ENCODE data around the gene MYMX.
"Not testable (repeated sequence)": the region's sequence is repeated elsewhere in the genome, so short reads cannot be mapped to it uniquely, and the experiment has no call there.

The MYMX gene

GRCh38 chr6:44228433-44228832 is 11.7 kb downstream of the MYMX start:
- H3K4me3 ChIP-seq (replicated peaks; ENCODE audit: low read depth, low read length) = no peak overlapping the region
- no peak for TF ChIP-seq CTCF (IDR thresholded peaks at IDR 0.05; ENCODE audit: low read depth, low read length, missing control alignments)
- DNase-seq (ENCODE audit: extremely low read depth, low read depth) = no peak

- TF ChIP-seq CTCF (IDR thresholded peaks at IDR 0.05; ENCODE audit: low read depth, low read length, missing control alignments) = no peak
- DNase-seq (ENCODE audit: extremely low read depth, low read depth) = no peak
- no peak overlapping the region for H3K4me3 ChIP-seq (replicated peaks; ENCODE audit: low read depth, low read length)
These were observed 12.1 kb downstream of the MYMX start for GRCh38 chr6:44228836-44229235.

GRCh38 chr6:44229376-44230033 is 12.8 kb downstream of the MYMX start:
- no peak overlapping the region for H3K4me3 ChIP-seq (replicated peaks; ENCODE audit: low read depth, low read length)
- no peak for TF ChIP-seq CTCF (IDR thresholded peaks at IDR 0.05; ENCODE audit: low read depth, low read length, missing control alignments)
- no peak for DNase-seq (ENCODE audit: extremely low read depth, low read depth)

- H3K4me3 ChIP-seq (replicated peaks; ENCODE audit: low read depth, low read length) = no peak overlapping the region
- DNase-seq (ENCODE audit: extremely low read depth, low read depth) = no peak
- TF ChIP-seq CTCF (IDR thresholded peaks at IDR 0.05; ENCODE audit: low read depth, low read length, missing control alignments) = no peak
These were observed 13.4 kb downstream of the MYMX start for GRCh38 chr6:44230034-44230675.

- DNase-seq (ENCODE audit: extremely low read depth, low read depth); H3K4me3 ChIP-seq (replicated peaks; ENCODE audit: low read depth, low read length): not testable (repeated sequence)
These were observed 14.7 kb downstream of the MYMX start for GRCh38 chr6:44231426-44231825.

- no peak overlapping the region for H3K4me3 ChIP-seq (replicated peaks; ENCODE audit: low read depth, low read length)
- DNase-seq (ENCODE audit: extremely low read depth, low read depth) = no peak
- TF ChIP-seq CTCF (IDR thresholded peaks at IDR 0.05; ENCODE audit: low read depth, low read length, missing control alignments) = no peak
These were observed 16.2 kb downstream of the MYMX start for GRCh38 chr6:44232676-44233566.

GRCh38 chr6:44233567-44234100 is 16.9 kb downstream of the MYMX start:
- no peak for DNase-seq (ENCODE audit: extremely low read depth, low read depth)
- no peak overlapping the region for H3K4me3 ChIP-seq (replicated peaks; ENCODE audit: low read depth, low read length)
- TF ChIP-seq CTCF (IDR thresholded peaks at IDR 0.05; ENCODE audit: low read depth, low read length, missing control alignments) = no peak
